Activated CD8-positive, alpha-beta memory T cell treated with anti-CD3 and anti-CD28 coated beads, Interleukin-2, amount 50 U/mL, for 4 hours (primary cell): ENCODE measurements around the gene RAD17.
"Not testable (repeated sequence)": the region's sequence is repeated elsewhere in the genome, so short reads cannot be mapped to it uniquely, and the experiment has no call there.

Experiments used
- DNase-seq: peaks from one replicate; pipeline ENCODE4 v3.0.0-alpha.2; 2020

RAD17 gene, protein sequence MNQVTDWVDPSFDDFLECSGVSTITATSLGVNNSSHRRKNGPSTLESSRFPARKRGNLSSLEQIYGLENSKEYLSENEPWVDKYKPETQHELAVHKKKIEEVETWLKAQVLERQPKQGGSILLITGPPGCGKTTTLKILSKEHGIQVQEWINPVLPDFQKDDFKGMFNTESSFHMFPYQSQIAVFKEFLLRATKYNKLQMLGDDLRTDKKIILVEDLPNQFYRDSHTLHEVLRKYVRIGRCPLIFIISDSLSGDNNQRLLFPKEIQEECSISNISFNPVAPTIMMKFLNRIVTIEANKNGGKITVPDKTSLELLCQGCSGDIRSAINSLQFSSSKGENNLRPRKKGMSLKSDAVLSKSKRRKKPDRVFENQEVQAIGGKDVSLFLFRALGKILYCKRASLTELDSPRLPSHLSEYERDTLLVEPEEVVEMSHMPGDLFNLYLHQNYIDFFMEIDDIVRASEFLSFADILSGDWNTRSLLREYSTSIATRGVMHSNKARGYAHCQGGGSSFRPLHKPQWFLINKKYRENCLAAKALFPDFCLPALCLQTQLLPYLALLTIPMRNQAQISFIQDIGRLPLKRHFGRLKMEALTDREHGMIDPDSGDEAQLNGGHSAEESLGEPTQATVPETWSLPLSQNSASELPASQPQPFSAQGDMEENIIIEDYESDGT

DNA sequence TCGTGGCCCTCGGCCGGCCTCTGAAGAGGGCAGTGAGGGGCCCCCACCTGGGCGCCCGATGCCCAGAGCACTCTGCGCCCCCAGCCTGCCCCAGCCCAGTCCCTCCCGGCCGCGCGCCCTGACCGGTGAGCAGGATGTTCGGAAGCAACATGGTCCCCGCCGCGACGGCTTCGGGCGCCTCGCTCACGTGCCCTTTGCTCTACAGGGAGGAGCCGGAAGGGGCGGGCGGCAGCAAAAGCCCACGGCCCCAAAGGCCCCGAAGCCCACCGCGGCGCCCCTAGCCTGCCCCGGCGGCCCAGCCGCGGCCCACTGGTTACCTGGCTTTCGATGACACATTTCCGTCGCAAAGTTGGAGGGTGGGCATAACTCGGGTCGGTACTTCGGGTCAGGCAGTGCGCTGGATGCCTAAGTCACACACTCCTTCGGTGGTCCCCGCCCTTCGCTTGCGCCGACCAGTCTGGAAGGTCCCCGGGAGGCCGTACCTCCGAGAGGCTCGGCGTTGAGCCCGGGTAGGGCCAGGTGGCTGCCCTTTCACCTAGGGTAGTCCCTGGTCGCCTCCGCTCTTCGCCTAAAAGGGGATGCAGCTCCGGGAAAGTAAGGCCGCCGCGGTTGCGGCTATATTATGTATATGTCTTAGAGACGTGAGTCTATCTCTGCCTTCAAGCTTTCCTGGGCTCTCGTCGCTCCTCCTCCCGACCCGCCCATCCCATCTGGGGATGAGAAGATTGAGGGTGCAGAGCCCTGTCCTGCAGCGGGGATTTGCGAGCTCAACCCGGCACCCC lies at the start of gene RAD17, which contains the start of the genes AK6 and TAF9:
Gene RAD17 (plus strand): TSS at position 479 of the 782 bp plus-strand sequence. CDS start 2,391 bp downstream, outside the sequence.
Gene AK6 (minus strand): TSS at position 181 of the 782 bp plus-strand sequence. CDS start 30 bp downstream, at position 151.
Gene TAF9 (minus strand): TSS at position 181 of the 782 bp plus-strand sequence. CDS start 3,783 bp downstream, outside the sequence.
- DNase-seq = peak; percentile 89

GRCh38 chr5:69326365-69326764 lies 43.3 kb upstream of the RAD17 start:
- DNase-seq = no peak

- no peak for DNase-seq
Measured at GRCh38 chr5:69329905-69330489, 39.6 kb upstream of the RAD17 start.

DNA sequence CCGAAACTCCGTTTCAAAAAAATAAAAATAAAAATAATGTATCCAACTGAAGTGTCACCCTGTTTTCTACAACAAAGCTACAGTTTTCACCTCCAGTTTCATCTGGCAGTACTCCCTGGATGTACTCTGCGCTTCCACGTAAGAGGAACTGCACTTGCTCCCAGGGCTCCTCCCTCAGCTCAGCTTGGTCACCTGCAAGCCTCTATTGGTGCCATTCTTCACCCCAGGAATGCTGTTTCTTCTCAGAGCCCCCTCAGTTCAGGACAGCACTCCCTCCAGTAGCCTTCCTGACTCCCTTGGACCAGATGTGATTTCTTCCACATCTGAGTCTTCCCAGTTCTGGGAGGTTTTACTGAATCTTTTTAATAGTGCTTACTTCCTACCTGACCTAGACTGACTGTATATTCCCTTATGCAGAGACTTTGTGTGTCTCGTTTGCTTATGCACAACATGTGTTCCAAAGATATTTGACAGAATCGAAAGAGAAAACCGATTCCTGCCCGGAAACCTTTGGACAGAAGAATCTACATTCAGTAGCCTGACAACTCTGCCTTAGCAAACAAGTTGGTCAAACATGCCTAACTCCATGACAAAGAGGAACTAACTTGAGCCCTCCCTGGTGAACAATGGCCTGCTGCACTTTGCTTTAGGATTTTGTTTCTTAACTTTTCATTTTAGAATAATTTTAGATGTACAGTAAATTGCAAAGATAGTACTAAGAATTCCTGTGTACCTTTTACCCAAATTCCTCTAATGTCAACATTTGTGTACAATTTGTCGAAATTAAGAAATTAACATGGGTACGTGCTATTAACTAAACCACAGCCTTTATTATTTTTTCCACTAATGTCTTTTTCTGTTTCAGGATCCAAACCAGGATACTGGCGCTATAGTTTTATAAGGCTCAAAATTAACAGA lies 37.8 kb upstream of the RAD17 start:
- DNase-seq = no peak

DNA sequence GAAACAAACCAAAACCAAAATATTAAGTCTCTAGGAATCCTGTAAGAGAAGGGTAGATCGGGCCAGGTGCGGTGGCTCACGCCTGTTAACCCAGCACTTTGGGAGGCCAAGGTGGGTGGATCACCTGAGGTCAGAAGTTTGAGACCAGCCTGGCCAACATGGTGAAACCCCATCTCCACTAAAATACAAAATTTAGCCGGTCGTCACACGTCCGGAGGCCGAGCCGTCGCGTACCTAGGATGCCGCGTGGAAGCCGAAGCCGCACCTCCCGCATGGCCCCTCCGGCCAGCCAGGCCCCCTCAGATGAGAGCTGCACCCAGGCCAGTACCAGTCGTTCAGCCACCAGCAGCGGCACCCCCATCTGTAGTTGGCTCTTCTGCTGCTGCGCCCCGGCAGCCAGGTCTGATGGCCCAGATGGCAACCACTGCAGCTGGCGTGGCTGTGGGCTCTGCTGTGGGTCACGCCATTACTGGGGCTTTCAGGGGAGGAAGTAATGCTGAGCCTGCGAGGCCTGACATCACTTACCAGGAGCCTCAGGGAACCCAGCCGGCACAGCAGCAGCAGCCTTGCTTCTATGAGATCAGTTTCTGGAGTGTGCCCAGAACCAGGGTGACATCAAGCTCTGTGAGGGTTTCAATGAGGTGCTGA lies 35.8 kb upstream of the RAD17 start:
- not testable (repeated sequence) for DNase-seq

- DNase-seq = peak; percentile 72
Measured at GRCh38 chr5:69334793-69335268, 34.8 kb upstream of the RAD17 start.

DNA sequence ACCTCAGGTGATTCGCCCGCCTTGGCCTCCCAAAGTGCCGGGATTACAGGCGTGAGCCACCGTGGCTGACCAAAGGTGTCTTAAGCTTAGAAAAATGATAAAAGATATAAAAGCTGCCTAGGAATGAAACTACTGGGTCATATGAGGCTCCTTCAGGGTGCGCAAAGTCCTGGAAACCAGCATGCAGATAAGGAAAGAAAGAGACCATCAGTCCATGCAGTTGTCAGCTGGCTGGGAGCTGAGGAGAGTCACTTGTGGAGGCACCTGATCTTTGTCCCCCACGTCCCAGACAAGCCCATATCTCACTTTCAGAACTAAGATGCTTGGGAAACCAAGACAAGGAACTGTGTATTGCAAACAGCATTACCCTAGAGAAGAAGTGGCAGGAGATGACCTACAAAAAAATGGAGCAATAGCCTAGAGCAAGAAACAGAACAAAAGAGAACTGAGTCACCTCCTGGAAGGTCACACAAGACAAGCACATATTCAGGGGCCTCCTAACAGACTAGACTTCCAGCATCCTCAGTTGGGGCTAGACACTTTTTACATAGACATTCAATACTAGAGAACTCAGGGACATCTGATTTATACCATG lies 34.2 kb upstream of the RAD17 start:
- no peak for DNase-seq

GRCh38 chr5:69341520-69342161 lies 28.0 kb upstream of the RAD17 start:
- DNase-seq = no peak

DNA sequence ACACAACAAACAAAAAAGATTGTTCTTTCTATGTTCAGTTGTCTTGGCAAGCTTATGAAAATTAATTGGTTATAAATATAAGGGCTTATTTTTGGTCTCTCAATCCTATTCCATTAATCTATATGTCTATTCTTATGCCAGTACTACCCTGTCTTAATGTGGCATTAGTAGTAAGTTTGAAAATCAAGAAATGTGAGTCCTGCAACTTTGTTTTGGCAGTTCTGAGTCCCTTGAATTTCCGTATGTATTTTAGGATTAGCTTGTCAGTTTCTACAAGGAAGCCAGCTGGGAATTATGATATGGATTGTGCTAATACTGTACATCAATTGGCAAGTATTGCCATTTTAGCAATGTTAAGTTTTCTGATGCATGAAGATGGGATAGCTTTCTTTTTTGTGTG lies 26.5 kb upstream of the RAD17 start:
- DNase-seq = no peak

GRCh38 chr5:69350664-69351063 lies 19.0 kb upstream of the RAD17 start:
- no peak for DNase-seq

DNA sequence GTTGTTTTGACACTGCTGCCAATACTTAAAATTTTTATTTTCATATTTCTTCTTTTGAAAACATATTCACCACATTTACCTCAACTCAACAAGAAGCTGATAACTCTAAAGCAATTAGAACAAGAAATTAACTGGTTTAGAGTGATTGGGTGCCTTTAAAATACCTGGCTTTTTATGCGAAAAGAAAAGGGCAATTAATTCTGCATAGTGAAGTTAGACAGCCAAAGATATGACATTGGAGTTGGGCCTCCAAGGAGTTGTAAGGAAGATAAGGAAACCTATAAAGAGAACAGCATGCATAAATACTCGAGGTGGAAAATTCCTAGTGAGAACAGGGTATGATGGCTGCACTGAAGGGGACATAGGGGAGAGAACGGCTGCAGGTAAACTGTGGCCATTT lies 9.9 kb upstream of the RAD17 start:
- no peak for DNase-seq

- DNase-seq = no peak
Measured at GRCh38 chr5:69360442-69360841, 9.2 kb upstream of the RAD17 start.

DNA sequence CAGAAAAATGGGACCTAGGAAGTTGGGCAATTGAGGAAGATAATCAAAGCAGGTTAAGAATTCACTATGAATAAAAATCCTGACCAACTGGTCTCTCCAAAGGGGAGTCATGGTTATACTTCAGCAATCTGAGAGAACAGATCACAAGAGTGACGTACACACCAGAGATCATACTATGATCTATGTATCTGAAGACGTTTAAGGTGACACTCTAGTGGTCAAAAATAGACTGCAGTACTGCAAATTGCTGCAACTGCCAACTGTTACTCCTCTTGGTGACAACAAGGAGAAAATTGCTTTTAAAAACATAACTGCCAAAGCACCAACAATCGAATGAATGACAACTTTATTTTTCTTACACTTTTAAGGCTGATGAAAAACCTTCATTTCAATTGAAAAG lies 5.2 kb upstream of the RAD17 start:
- DNase-seq = no peak

DNA sequence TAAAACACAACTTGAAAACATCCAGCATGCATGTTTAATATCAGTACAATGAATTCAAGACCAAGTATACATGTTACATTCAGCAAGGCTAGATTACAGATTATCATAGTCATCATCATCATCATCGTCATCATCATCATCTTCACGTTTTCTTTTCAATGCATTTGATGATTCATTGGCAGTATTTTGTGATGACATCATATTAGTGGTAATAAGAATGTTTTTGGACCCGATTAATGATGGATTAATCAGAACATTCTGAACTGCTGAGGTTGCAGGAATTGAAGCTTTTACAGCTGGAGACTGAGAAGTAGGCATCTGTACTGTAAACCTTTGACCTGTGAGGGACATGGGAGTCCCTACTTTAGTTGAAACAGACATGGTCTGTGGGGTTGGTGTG lies 4.8 kb upstream of the RAD17 start:
- DNase-seq = no peak

DNA sequence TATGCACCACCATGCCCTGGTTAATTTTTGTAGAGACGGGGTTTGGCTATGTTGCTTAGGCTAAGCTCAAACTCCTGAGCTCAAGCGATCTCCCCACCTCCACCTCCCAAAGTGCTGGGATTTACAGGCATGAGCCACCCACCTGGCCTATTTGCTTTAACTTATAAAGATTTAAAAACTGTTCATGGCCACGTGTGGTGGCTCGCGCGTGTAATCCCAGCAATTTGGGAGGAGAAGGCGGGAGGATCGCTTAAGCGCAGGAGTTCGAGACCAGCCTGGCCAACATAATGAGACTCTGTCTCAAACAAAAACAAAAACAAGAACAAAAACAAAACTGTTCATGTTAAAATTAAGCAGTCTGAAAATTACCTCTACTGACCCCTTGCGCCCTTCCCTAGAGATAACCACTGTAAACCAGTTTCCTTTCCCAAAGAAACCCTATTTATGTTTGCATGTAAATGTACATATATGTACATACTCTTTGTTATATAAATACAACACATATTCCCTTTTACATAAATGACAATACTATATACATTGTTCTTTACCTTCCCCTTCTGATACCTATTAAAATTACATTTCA lies 1.8 kb upstream of the RAD17 start:
- no peak for DNase-seq

DNA sequence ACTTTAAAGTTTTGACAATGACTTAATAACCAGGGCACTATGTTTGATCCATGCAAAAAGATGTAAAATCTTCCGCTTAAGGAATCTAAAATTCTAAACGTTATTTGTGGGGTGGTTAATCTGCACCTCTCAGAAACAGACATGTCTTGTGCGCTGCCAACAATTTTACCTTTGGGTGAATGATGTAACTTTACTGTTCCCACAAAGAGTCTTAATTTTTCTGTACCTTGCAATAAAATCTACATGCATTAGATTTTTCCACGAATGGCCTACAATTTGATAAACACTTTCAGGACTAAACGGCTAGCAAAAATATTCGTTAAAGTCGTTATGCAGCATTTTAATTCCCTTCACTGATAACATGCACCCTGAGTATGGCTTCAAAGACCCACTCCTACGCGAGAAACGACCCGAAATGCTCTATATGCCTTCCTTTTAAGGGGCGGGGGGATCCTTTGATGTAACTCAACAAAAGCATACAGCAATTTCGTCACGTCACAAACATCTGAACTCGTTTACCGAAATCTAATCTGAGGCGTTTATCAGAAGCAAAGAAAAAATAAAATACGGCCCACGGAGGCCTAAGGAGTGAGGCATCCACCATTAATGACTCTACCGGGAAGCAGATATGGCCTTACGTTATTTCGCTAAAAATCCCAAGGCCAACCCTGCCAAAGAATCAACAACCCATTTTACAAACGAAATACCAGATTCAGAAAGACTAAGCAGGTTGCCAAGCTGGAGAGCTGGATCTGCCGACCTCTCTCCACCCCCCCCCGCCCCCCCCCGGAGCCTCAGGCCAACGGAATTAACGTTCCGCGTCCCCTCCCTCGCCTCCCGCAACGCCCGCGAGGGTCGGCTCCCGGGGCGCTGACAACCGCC lies 919 bp upstream of the RAD17 start:
- peak; percentile 34 for DNase-seq

GRCh38 chr5:69370335-69370734 lies 717 bp downstream of the RAD17 start:
- DNase-seq = not testable (repeated sequence)

DNA sequence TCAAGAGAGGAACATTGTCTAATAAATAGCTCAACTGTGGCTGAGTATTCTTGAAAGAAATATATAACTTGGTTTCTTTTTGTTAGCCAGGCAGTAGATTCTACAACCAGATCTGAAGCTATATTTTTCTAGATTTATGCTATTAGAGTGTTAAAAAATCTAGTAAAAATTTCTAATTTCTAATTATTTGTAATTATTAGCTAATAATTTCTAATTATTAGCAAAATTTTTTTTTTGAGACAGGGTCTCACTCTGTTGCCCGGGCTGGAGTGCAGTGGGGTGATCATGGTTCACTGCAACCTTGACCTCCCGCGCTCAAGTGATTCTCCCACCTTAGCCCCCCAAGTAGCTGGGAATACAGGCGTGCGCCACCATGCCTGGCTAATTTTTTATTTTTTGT lies 2.8 kb downstream of the RAD17 start:
- no peak for DNase-seq
